Ovary (tissue), 3 donors: ENCODE results near the gene MEF2B.

Experiments
- CTCF ChIP-seq, 3 donors: fragments of 450-650 bp in 2 of 3; fragments of 200-600 bp in 1 of 3; IDR thresholded peaks; one replicate each; pipeline versions ENCODE4 v1.5.1 to v1.8.0; 2016 to 2022; ENCODE audit warnings: antibody characterized with exemption in 3 of 3, mild to moderate bottlenecking in 1 of 3
- EP300 ChIP-seq: sonication (generic); formaldehyde crosslinking; IDR thresholded peaks from one replicate; pipeline ENCODE4 v1.6.1; 2017; ENCODE audit warnings: antibody characterized with exemption
- POLR2A ChIP-seq: fragments of 450-650 bp; IDR thresholded peaks from one replicate; pipeline ENCODE4 v1.6.1; 2017; ENCODE audit warnings: antibody characterized with exemption, mild to moderate bottlenecking, moderate library complexity
- donor health status: DM: no; HTN: no; CAD: no.

GRCh38 chr19:19193926-19194325 lies 23.9 kb upstream of the MEF2B start:
- TF ChIP-seq POLR2A, result no peak
- no peak for TF ChIP-seq CTCF (IDR thresholded peaks at IDR 0.05)
- no peak for TF ChIP-seq EP300
